NCI-H1436 (cell line): ENCODE data around the gene HSPA12B.

Experiments used
- DNase-seq: peaks from one replicate; lab custom pipeline; 2025; lab: John Stamatoyannopoulos, UW

HSPA12B gene

GRCh38 chr20:3729811-3730540 is 2.5 kb upstream of the HSPA12B start:
- no peak for DNase-seq

- no peak for DNase-seq
Measured at GRCh38 chr20:3730803-3731672, 1.4 kb upstream of the HSPA12B start.

- DNase-seq = no peak
Measured at GRCh38 chr20:3731944-3732326, 550 bp upstream of the HSPA12B start.

GRCh38 chr20:3733119-3733995 is 872 bp downstream of the HSPA12B start:
- DNase-seq = no peak

GRCh38 chr20:3734111-3734843 is 1.8 kb downstream of the HSPA12B start:
- DNase-seq = no peak

- no peak for DNase-seq
Measured at GRCh38 chr20:3735768-3736167, 3.3 kb downstream of the HSPA12B start.

- DNase-seq = no peak
Measured at GRCh38 chr20:3738111-3739053, 5.9 kb downstream of the HSPA12B start.

GRCh38 chr20:3739054-3739925 is 6.8 kb downstream of the HSPA12B start:
- DNase-seq = no peak

- no peak for DNase-seq
Measured at GRCh38 chr20:3739926-3740451, 7.5 kb downstream of the HSPA12B start.

GRCh38 chr20:3740615-3741301 is 8.3 kb downstream of the HSPA12B start:
- no peak for DNase-seq

GRCh38 chr20:3741836-3742458 is 9.5 kb downstream of the HSPA12B start:
- DNase-seq = no peak

- DNase-seq = no peak
Measured at GRCh38 chr20:3743251-3743650, 10.8 kb downstream of the HSPA12B start.

- DNase-seq = no peak
Measured at GRCh38 chr20:3744037-3744436, 11.6 kb downstream of the HSPA12B start.

- peak; percentile 32 for DNase-seq
Measured at GRCh38 chr20:3744806-3745685, 12.6 kb downstream of the HSPA12B start.

- DNase-seq = no peak
Measured at GRCh38 chr20:3745686-3746173, 13.2 kb downstream of the HSPA12B start.

GRCh38 chr20:3747471-3747870 is 15.0 kb downstream of the HSPA12B start:
- no peak for DNase-seq

GRCh38 chr20:3748073-3748472 is 15.6 kb downstream of the HSPA12B start:
- DNase-seq = no peak
